ENCODE data around the gene GLUL.
A peak's percentile ranks its signal among the peaks of the same experiment; 100 is the strongest.
"Not testable (repeated sequence)": the region's sequence is repeated elsewhere in the genome, so short reads cannot be mapped to it uniquely, and the experiment has no call there.

The GLUL gene

DNA sequence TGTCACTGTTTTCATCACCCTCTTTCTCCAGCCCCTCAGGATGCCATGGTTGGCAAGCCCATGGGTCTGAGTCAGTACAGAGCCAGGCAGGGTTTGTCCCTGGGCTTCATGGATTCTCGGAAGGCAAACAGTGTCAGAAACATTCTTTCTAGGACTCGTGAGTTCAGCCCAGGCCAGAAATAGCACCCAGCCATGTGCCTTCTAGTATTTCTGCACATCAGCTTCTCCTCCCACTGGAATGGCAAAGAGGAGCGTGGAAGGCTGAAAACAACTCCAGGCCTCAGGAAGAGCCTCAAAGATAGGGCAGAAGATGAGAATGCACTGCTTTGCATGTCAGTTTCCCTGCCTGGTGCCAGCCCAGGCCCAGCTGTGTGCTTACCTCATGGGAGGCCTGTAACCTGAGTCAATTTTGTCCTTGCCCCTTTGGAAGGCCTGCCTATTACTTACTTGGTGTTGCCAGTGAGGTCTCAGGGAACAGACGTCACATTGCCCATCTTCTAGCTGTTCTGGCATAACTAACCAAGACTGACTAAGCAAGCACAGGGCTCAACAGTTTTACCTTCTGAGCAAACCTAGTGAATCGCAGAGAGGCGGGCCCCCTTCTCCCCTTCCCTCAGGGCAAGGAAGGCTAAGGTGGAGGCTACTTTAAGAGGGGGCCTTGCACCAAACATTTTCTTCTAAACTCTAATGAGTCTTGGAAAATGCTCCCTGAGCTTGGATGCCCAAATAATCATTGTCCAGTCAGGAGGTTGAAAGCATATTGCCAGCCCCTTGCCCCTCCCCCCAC is 42.4 kb downstream of the GLUL start:
- Histone ChIP-seq H3K4me3 (ENCODE audit: low read length) (no peak overlapping the region), H3K36me3 (ENCODE audit: control insufficient read depth, insufficient read depth, low read length) (no peaks in the 10 kb centered on the region), H3K9ac (ENCODE audit: low read length) (no peak overlapping the region), H3K27ac (ENCODE audit: low read depth, low read length) (peak overlapping the region; percentile 44), H3K27me3 (ENCODE audit: control insufficient read depth, insufficient read depth, low read length) (no peaks in the 10 kb centered on the region), H3K4me1 (ENCODE audit: control insufficient read depth, insufficient read depth, low read length) (no peaks in the 10 kb centered on the region)

DNA sequence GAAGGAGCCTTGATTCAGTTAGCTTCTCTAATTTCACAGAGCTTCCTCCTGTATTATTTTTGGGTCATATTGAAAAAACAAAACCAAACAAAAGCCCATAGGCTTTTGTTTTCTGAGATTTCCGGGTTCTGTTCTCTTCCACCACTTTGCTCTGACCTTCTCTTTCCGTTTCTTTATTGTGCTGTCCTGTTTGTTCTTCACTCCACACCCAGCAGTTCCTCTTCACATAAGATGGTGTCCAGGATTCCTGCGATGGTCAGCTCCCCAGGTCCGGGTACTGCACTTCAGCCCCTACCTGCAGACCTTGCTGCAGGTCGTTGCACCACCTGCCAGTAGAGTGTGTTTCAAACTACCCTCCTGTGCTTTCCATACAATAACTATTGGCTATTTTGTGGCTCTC is 44.6 kb downstream of the GLUL start:
- H3K27me3 ChIP-seq (ENCODE audit: control insufficient read depth, insufficient read depth, low read length), result no peaks in the 10 kb centered on the region

GRCh38 chr1:182340233-182341058 is 51.1 kb downstream of the GLUL start:
- H3K27ac ChIP-seq (ENCODE audit: low read depth, low read length), result no peak overlapping the region

More for the DNA sequence above, 44.6 kb downstream of the GLUL start:
- Histone ChIP-seq H3K36me3 (ENCODE audit: control insufficient read depth, insufficient read depth, low read length) (no peaks in the 10 kb centered on the region), H3K9ac (ENCODE audit: low read length) (no peak overlapping the region), H3K4me1 (ENCODE audit: control insufficient read depth, insufficient read depth, low read length) (no peaks in the 10 kb centered on the region), H3K4me3 (ENCODE audit: low read length) (no peak overlapping the region), H3K27ac (ENCODE audit: low read depth, low read length) (no peak overlapping the region)

DNA sequence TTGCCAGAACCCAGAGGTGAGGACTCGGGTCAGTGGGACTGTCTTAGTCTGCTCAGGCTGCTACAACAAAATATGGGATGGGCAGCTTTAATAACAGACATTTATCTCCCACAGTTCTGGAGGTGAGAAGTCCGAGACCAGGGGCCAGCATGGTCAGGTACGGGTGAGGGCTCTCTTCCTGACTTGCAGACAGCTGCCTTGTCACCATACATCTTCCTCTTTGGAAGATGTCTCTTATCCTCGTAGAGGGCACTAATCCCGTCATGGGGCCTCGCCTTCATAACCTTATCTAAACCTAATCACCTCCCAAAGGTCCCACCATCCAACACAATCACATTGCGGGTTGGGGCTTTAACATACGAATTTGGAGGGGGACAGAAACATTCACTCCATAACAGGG is 51.9 kb downstream of the GLUL start:
- Histone ChIP-seq H3K4me3 (ENCODE audit: low read length) (no peak overlapping the region), H3K9ac (ENCODE audit: low read length) (no peak overlapping the region), H3K27me3 (ENCODE audit: control insufficient read depth, insufficient read depth, low read length) (no peaks in the 10 kb centered on the region), H3K36me3 (ENCODE audit: control insufficient read depth, insufficient read depth, low read length) (no peaks in the 10 kb centered on the region), H3K4me1 (ENCODE audit: control insufficient read depth, insufficient read depth, low read length) (no peaks in the 10 kb centered on the region), H3K27ac (ENCODE audit: low read depth, low read length) (no peak overlapping the region)

More at GRCh38 chr1:182340233-182341058, 51.1 kb downstream of the GLUL start:
- Histone ChIP-seq H3K4me1 (ENCODE audit: control insufficient read depth, insufficient read depth, low read length) (no peaks in the 10 kb centered on the region), H3K9ac (ENCODE audit: low read length) (no peak overlapping the region), H3K27me3 (ENCODE audit: control insufficient read depth, insufficient read depth, low read length) (no peaks in the 10 kb centered on the region), H3K4me3 (ENCODE audit: low read length) (no peak overlapping the region), H3K36me3 (ENCODE audit: control insufficient read depth, insufficient read depth, low read length) (no peaks in the 10 kb centered on the region)

DNA sequence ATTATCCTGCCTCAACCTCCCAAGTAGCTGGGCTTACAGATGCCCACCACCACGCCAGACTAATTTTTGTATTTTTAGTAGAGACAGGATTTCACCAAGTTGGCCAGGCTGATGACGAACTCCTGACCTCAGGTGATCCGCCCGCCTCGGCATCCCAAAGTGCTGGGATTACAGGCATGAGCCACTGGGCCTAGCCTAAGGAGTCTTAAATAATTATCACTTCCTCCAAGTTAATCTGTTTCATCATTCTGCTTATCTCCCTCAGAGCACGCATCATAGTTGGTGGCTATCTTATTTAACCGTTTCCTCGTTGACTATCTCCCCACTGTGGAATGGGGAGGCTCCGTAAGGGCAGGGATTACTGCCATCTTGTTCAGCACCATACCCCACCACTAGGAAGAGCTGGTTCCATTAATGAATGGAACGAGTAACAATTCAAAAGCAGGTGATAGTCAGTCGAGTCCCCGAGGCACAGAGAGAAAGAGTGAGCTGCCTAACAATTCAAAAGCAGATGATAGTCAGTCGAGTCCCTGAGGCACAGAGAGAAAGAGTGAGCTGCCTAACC is 52.7 kb downstream of the GLUL start:
- no peak overlapping the region for H3K27ac ChIP-seq (ENCODE audit: low read depth, low read length)
- no peaks in the 10 kb centered on the region for H3K36me3 ChIP-seq (ENCODE audit: control insufficient read depth, insufficient read depth, low read length)
- H3K4me1 ChIP-seq (ENCODE audit: control insufficient read depth, insufficient read depth, low read length), result no peaks in the 10 kb centered on the region
- no peak overlapping the region for H3K4me3 ChIP-seq (ENCODE audit: low read length)
- no peak overlapping the region for H3K9ac ChIP-seq (ENCODE audit: low read length)
- H3K27me3 ChIP-seq (ENCODE audit: control insufficient read depth, insufficient read depth, low read length), result no peaks in the 10 kb centered on the region

GRCh38 chr1:182337736-182338571 is 53.6 kb downstream of the GLUL start:
- Histone ChIP-seq H3K4me3 (ENCODE audit: low read length) (no peak overlapping the region), H3K9ac (ENCODE audit: low read length) (no peak overlapping the region), H3K27ac (ENCODE audit: low read depth, low read length) (no peak overlapping the region), H3K4me1 (ENCODE audit: control insufficient read depth, insufficient read depth, low read length) (no peaks in the 10 kb centered on the region), H3K27me3 (ENCODE audit: control insufficient read depth, insufficient read depth, low read length) (no peaks in the 10 kb centered on the region), H3K36me3 (ENCODE audit: control insufficient read depth, insufficient read depth, low read length) (no peaks in the 10 kb centered on the region)

- Histone ChIP-seq H3K4me3 (ENCODE audit: low read length) (no peak overlapping the region), H3K36me3 (ENCODE audit: control insufficient read depth, insufficient read depth, low read length) (no peaks in the 10 kb centered on the region), H3K4me1 (ENCODE audit: control insufficient read depth, insufficient read depth, low read length) (no peaks in the 10 kb centered on the region), H3K27me3 (ENCODE audit: control insufficient read depth, insufficient read depth, low read length) (no peaks in the 10 kb centered on the region), H3K9ac (ENCODE audit: low read length) (no peak overlapping the region), H3K27ac (ENCODE audit: low read depth, low read length) (no peak overlapping the region)
Measured at GRCh38 chr1:182335771-182336566, 55.6 kb downstream of the GLUL start.

GRCh38 chr1:182333071-182333571 is 58.5 kb downstream of the GLUL start:
- H3K36me3 ChIP-seq (ENCODE audit: control insufficient read depth, insufficient read depth, low read length); H3K9ac ChIP-seq (ENCODE audit: low read length); H3K4me1 ChIP-seq (ENCODE audit: control insufficient read depth, insufficient read depth, low read length); H3K27me3 ChIP-seq (ENCODE audit: control insufficient read depth, insufficient read depth, low read length); H3K27ac ChIP-seq (ENCODE audit: low read depth, low read length); H3K4me3 ChIP-seq (ENCODE audit: low read length): not testable (repeated sequence)

GRCh38 chr1:182332261-182333060 is 59.1 kb downstream of the GLUL start:
- Histone ChIP-seq H3K27ac (ENCODE audit: low read depth, low read length) (no peak overlapping the region), H3K4me1 (ENCODE audit: control insufficient read depth, insufficient read depth, low read length) (no peaks in the 10 kb centered on the region), H3K4me3 (ENCODE audit: low read length) (no peak overlapping the region), H3K27me3 (ENCODE audit: control insufficient read depth, insufficient read depth, low read length) (no peaks in the 10 kb centered on the region), H3K9ac (ENCODE audit: low read length) (no peak overlapping the region), H3K36me3 (ENCODE audit: control insufficient read depth, insufficient read depth, low read length) (no peaks in the 10 kb centered on the region)
